ENCODE data around the gene KIAA1755.

The KIAA1755 gene

GRCh38 chr20:38194971-38195504 is 65.5 kb downstream of the KIAA1755 start:
- no peak for DNase-seq

GRCh38 chr20:38193586-38194105 is 66.9 kb downstream of the KIAA1755 start:
- TF ChIP-seq, protein P1, sequence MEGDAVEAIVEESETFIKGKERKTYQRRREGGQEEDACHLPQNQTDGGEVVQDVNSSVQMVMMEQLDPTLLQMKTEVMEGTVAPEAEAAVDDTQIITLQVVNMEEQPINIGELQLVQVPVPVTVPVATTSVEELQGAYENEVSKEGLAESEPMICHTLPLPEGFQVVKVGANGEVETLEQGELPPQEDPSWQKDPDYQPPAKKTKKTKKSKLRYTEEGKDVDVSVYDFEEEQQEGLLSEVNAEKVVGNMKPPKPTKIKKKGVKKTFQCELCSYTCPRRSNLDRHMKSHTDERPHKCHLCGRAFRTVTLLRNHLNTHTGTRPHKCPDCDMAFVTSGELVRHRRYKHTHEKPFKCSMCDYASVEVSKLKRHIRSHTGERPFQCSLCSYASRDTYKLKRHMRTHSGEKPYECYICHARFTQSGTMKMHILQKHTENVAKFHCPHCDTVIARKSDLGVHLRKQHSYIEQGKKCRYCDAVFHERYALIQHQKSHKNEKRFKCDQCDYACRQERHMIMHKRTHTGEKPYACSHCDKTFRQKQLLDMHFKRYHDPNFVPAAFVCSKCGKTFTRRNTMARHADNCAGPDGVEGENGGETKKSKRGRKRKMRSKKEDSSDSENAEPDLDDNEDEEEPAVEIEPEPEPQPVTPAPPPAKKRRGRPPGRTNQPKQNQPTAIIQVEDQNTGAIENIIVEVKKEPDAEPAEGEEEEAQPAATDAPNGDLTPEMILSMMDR (IDR thresholded peaks at IDR 0.05; ENCODE audit: low read depth, low read length), result no peak
- Histone ChIP-seq H3K4me1 (no peaks in the 10 kb centered on the region), H3K36me3 (no peaks in the 10 kb centered on the region), H3K27me3 (no peaks in the 10 kb centered on the region), H3K4me3 (ENCODE audit: low read depth, low read length) (no peak overlapping the region), H3K9me3 (no peaks in the 10 kb centered on the region)
- DNase-seq, result no peak

More at GRCh38 chr20:38194971-38195504, 65.5 kb downstream of the KIAA1755 start:
- no peak overlapping the region for H3K4me3 ChIP-seq (ENCODE audit: low read depth, low read length)
- no peaks in the 10 kb centered on the region for H3K4me1 ChIP-seq
- no peaks in the 10 kb centered on the region for H3K27me3 ChIP-seq
- TF ChIP-seq, protein P1 (IDR thresholded peaks at IDR 0.05; ENCODE audit: low read depth, low read length), result no peak
- H3K9me3 ChIP-seq, result no peaks in the 10 kb centered on the region
- no peaks in the 10 kb centered on the region for H3K36me3 ChIP-seq

DNA sequence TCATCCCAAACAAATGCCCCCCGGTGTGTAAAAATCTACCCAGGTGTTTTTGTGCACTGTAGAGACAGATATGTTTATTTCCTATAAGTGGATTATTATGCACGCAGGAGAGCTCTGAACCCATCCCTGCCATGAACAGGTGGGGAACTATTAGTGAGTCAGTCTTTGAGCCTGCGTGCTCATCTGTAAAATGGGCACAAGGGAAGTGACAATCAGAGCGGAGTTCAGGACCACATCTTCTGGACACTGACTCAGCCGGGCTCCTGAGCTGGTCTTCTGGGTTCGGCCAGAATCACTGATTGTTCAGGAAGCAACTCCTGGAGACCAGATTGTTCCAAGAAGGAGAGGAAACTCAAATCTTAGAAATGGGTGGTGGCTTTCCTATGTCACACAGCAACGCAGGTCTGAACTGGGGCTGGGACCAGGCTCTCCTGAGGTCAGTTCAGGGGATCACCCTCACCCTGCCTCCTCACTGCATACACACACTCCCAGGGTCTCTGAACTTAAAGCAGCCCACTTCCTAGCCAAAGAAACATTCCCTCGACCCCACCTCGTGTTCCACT is 68.1 kb downstream of the KIAA1755 start:
- H3K4me3 ChIP-seq (ENCODE audit: low read depth, low read length), result no peak overlapping the region
- H3K36me3 ChIP-seq, result no peaks in the 10 kb centered on the region
- TF ChIP-seq, protein P1 (IDR thresholded peaks at IDR 0.05; ENCODE audit: low read depth, low read length), result no peak
- no peaks in the 10 kb centered on the region for H3K4me1 ChIP-seq
- H3K9me3 ChIP-seq, result no peaks in the 10 kb centered on the region
- no peaks in the 10 kb centered on the region for H3K27me3 ChIP-seq
- no peak for DNase-seq

DNA sequence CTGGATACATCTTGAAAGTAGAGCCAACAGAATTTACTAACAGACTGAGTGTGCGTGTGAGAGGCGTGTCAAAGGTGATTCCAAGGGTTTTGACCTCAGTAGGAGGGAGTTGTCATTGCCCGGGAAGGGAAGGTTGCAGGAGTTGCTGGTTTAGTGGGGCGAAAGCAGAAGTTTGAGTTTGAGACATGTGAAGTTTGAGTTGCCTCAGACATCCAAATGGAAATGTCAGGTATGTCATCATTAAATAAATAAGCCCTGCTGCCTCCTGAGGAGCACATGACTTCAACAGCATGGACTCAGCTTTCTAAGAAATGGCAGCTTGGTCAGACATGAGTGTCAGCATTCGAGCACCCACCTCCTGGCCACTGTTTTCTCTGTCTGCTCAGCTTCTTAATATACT is 68.9 kb downstream of the KIAA1755 start:
- Histone ChIP-seq H3K4me1 (no peaks in the 10 kb centered on the region), H3K27me3 (no peaks in the 10 kb centered on the region), H3K36me3 (no peaks in the 10 kb centered on the region), H3K4me3 (ENCODE audit: low read depth, low read length) (no peak overlapping the region), H3K9me3 (no peaks in the 10 kb centered on the region)
- TF ChIP-seq, protein P1 (IDR thresholded peaks at IDR 0.05; ENCODE audit: low read depth, low read length), result no peak
- DNase-seq, result no peak

DNA sequence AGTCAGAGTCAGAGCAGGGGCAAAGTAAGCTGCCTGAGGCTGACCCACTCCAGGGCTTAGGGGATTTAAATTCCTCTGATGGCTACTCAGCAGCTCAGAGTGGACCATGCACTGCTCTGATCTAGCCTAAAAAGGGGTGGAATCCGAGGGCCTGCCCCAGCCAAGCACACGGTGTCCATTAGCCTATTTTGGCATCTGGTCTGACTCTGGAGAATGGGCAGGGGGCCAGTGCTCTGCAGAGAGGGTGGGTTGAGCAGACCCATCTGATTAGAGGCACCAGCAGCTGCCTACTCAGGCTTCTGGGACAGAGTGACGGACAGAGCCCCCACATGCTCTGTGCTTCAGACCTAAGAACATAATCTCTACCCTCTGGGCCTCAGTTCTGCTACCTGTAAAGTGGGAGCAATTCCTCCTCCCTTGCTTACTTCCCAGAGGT is 69.6 kb downstream of the KIAA1755 start:
- H3K27me3 ChIP-seq, result no peaks in the 10 kb centered on the region
- TF ChIP-seq, protein P1 (IDR thresholded peaks at IDR 0.05; ENCODE audit: low read depth, low read length), result no peak
- H3K9me3 ChIP-seq, result no peaks in the 10 kb centered on the region
- peak; percentile 60 for DNase-seq
- H3K36me3 ChIP-seq, result no peaks in the 10 kb centered on the region
- H3K4me3 ChIP-seq (ENCODE audit: low read depth, low read length), result no peak overlapping the region
- H3K4me1 ChIP-seq, result no peaks in the 10 kb centered on the region

DNA sequence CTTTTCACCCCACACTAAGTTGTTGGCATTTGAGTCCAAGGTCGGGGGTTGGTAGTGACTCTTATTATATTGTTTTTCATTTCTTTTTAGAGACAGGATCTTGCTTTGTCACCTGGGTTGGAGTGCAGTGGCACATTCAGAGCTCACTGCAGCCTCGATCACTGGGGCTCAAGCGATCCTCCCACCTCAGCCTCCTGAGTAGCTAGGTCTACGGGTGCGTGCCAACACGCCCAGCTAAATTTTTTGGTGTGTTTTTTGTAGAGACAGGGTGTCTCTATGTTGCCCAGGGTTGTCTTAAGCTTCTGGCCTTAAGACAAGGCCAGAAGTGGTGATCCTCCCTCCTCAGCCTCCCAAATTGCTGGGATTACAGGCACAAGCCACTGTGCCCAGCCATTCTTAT is 70.4 kb downstream of the KIAA1755 start:
- no peaks in the 10 kb centered on the region for H3K4me1 ChIP-seq
- no peaks in the 10 kb centered on the region for H3K9me3 ChIP-seq
- H3K4me3 ChIP-seq (ENCODE audit: low read depth, low read length), result no peak overlapping the region
- TF ChIP-seq, protein P1 (IDR thresholded peaks at IDR 0.05; ENCODE audit: low read depth, low read length), result no peak
- no peaks in the 10 kb centered on the region for H3K27me3 ChIP-seq
- DNase-seq, result no peak
- no peaks in the 10 kb centered on the region for H3K36me3 ChIP-seq

All from BE2C (cell line).